OCI-LY3 (cell line): ENCODE results near the gene SPESP1.

Experiments
- H2AFZ ChIP-seq: fragments of 200-600, 300-600 bp; shearing (Covaris generic); 2 replicates; pipeline ENCODE4 v1.6.0; 2014; ENCODE audit warnings: antibody characterized with exemption, low read depth, low read length
- H3K27ac ChIP-seq: fragments of 200-600, 300-600 bp; sonication (generic); 2 replicates; pipeline ENCODE4 v1.5.1; 2014; ENCODE audit warnings: mild to moderate bottlenecking, low read length, moderate library complexity, mixed read lengths
- H3K27me3 ChIP-seq: fragments of 200-600, 300-600 bp; sonication (generic); 2 replicates; pipeline ENCODE4 v1.6.1; 2014; ENCODE audit warnings: low read depth, low read length, mixed read lengths
- H3K36me3 ChIP-seq: fragments of 200-600, 300-600 bp; sonication (generic); replicated peaks from 2 replicates; pipeline ENCODE3; 2014; ENCODE audit warnings: low read depth, low read length, mixed read lengths
- H3K4me1 ChIP-seq: fragments of 300-600, 200-600 bp; sonication (generic); 2 replicates; pipeline ENCODE4 v1.6.1; 2014; ENCODE audit warnings: low read length, mixed read lengths
- H3K4me2 ChIP-seq: fragments of 200-600, 300-600 bp; sonication (generic); 2 replicates; pipeline ENCODE4 v1.6.1; 2014; ENCODE audit warnings: low read length, mixed read lengths
- H3K4me3 ChIP-seq: fragments of 300-600, 200-600 bp; sonication (generic); 2 replicates; pipeline ENCODE4 v1.5.1; 2014; ENCODE audit warnings: antibody characterized with exemption, mild to moderate bottlenecking, low read length, moderate library complexity
- H3K79me2 ChIP-seq: fragments of 300-600, 200-600 bp; shearing (Covaris generic); 2 replicates; pipeline ENCODE4 v1.6.1; 2014; ENCODE audit warnings: mild to moderate bottlenecking, low read length, mixed read lengths
- H3K9ac ChIP-seq: fragments of 300-600, 200-600 bp; shearing (Covaris generic); 2 replicates; pipeline ENCODE4 v1.6.0; 2014; ENCODE audit warnings: mild to moderate bottlenecking, low read length, moderate library complexity
- H3K9me3 ChIP-seq: fragments of 200-600, 300-600 bp; shearing (Covaris generic); 2 replicates; pipeline ENCODE4 v1.6.1; 2014; ENCODE audit warnings: low read length, mixed read lengths; ENCODE audit not compliant: insufficient read depth
- H4K20me1 ChIP-seq: fragments of 200-600, 300-600 bp; sonication (generic); 2 replicates; pipeline ENCODE4 v1.6.1; 2016; ENCODE audit warnings: low read length, mixed read lengths; ENCODE audit not compliant: insufficient read depth
- CTCF ChIP-seq: fragments of 200-600, 300-600 bp; sonication (generic); IDR thresholded peaks from 2 replicates; pipeline ENCODE4 v1.5.1; 2014; ENCODE audit warnings: antibody characterized with exemption, low read length, low read depth
- EZH2phosphoT487 ChIP-seq: fragments of 200-600 bp; shearing (Covaris generic); IDR thresholded peaks from 2 replicates; pipeline ENCODE4 v1.6.1; 2018; ENCODE audit warnings: antibody characterized with exemption, mixed run types, low read depth

SPESP1 gene

GRCh38 chr15:68986322-68986721 lies 56.0 kb downstream of the SPESP1 start:
- no peaks in the 10 kb centered on the region for H4K20me1 ChIP-seq
- H3K4me1 ChIP-seq: no peaks in the 10 kb centered on the region
- peaks cover 19% of the 10 kb centered on the region for H3K27me3 ChIP-seq
- no peak overlapping the region for H3K27ac ChIP-seq
- no peaks in the 10 kb centered on the region for H3K36me3 ChIP-seq
- no peak overlapping the region for H2AFZ ChIP-seq
- H3K9ac ChIP-seq: no peak overlapping the region
- H3K4me2 ChIP-seq: no peak overlapping the region
- no peaks in the 10 kb centered on the region for H3K9me3 ChIP-seq
- H3K79me2 ChIP-seq: no peaks in the 10 kb centered on the region
- H3K4me3 ChIP-seq: no peak overlapping the region
- TF ChIP-seq EZH2phosphoT487: no peak
- TF ChIP-seq CTCF: no peak

- Histone ChIP-seq H4K20me1 (no peaks in the 10 kb centered on the region), H3K36me3 (no peaks in the 10 kb centered on the region), H3K9ac (no peak overlapping the region), H3K4me1 (no peaks in the 10 kb centered on the region), H3K27ac (no peak overlapping the region), H3K9me3 (no peaks in the 10 kb centered on the region), H3K4me3 (no peak overlapping the region), H3K79me2 (no peaks in the 10 kb centered on the region), H3K4me2 (no peak overlapping the region), H3K27me3 (peaks cover 18% of the 10 kb centered on the region), H2AFZ (no peak overlapping the region)
- TF ChIP-seq CTCF (no peak), EZH2phosphoT487 (no peak)
Observed at GRCh38 chr15:68987120-68987519, 56.8 kb downstream of the SPESP1 start.

GRCh38 chr15:68987676-68988075 lies 57.4 kb downstream of the SPESP1 start:
- H4K20me1 ChIP-seq: no peaks in the 10 kb centered on the region
- H3K36me3 ChIP-seq: no peaks in the 10 kb centered on the region
- no peak overlapping the region for H2AFZ ChIP-seq
- H3K79me2 ChIP-seq: no peaks in the 10 kb centered on the region
- H3K4me1 ChIP-seq: no peaks in the 10 kb centered on the region
- no peak overlapping the region for H3K9ac ChIP-seq
- H3K4me2 ChIP-seq: no peak overlapping the region
- TF ChIP-seq EZH2phosphoT487 (no peak), CTCF (no peak)
- no peak overlapping the region for H3K4me3 ChIP-seq
- H3K9me3 ChIP-seq: no peaks in the 10 kb centered on the region
- H3K27ac ChIP-seq: no peak overlapping the region
- peaks cover 18% of the 10 kb centered on the region for H3K27me3 ChIP-seq

GRCh38 chr15:68989541-68990230 lies 59.4 kb downstream of the SPESP1 start:
- Histone ChIP-seq H3K4me2 (no peak overlapping the region), H2AFZ (no peak overlapping the region), H3K9me3 (no peaks in the 10 kb centered on the region), H3K79me2 (no peaks in the 10 kb centered on the region), H3K4me3 (no peak overlapping the region), H3K4me1 (no peaks in the 10 kb centered on the region), H3K27me3 (peaks cover 11% of the 10 kb centered on the region; the same call in 1 of the 2 replicates), H3K27ac (no peak overlapping the region), H3K9ac (no peak overlapping the region), H4K20me1 (no peaks in the 10 kb centered on the region), H3K36me3 (no peaks in the 10 kb centered on the region)
- no peak for TF ChIP-seq EZH2phosphoT487
